ENCODE measurements around the gene LINGO1. TPM values are rescaled to one million over a fixed set of nuclear protein-coding genes. Genes with fewer than 3 reads are reported as not detected.

LINGO1 gene
- total and polyA plus RNA-seq, 2 donors (not counting 3 experiments of a cell fraction or from before 2014, with no cell fraction given): 0.15 to 0.33 TPM

- ChIA-PET CTCF (interaction anchor here (0.6 kb wide), 1 partner anchor 16 kb away, joined by 3 read pairs; no protein-coding TSS in a partner anchor), POLR2A (no interaction called here)
- intact Hi-C loops (cut with micrococcal nuclease) (no loop called here), dilution Hi-C loops (cut with MboI; ENCODE audit: extremely low pct_ligation_motif_present, low sequenced_read_pairs) (no loop called here)
- Histone ChIP-seq H3K9me3 (replicated peaks; ENCODE audit: control insufficient read depth, insufficient read depth, low read length) (no peaks in the 10 kb centered on the region), H3K4me1 (ENCODE audit: control insufficient read depth, extremely low read depth, insufficient read depth, low read length) (no peaks in the 10 kb centered on the region), H3K9me1 (replicated peaks; ENCODE audit: control insufficient read depth, extremely low read depth, insufficient read depth, low read length) (no peaks in the 10 kb centered on the region), H3K4me3 (replicated peaks in 1 of 3; ENCODE audit: insufficient read depth in 1 of 3, low read depth in 1 of 3, low read length in 3 of 3) (no peak overlapping the region), H3K36me3 (ENCODE audit: control insufficient read depth in 2 of 2, extremely low read depth in 1 of 2, insufficient read depth in 2 of 2, low read length in 2 of 2) (no peaks in the 10 kb centered on the region), H2AFZ (ENCODE audit: low read depth, low read length) (no peak overlapping the region), H3K27me3 (ENCODE audit: control insufficient read depth in 2 of 2, insufficient read depth in 2 of 2, low read length in 2 of 2) (peaks cover 0 to 2% of the 10 kb centered on the region in 2 experiments), H4K20me1 (replicated peaks; ENCODE audit: control insufficient read depth, extremely low read depth, insufficient read depth, low read length) (no peaks in the 10 kb centered on the region), H3K4me2 (ENCODE audit: insufficient read depth, low read length) (no peak overlapping the region), H3K9ac (replicated peaks; ENCODE audit: extremely low read depth, insufficient read depth, low read length) (no peak overlapping the region), H3K79me2 (ENCODE audit: control insufficient read depth, insufficient read depth, low read length) (no peaks in the 10 kb centered on the region), H3K27ac (ENCODE audit: insufficient read depth, low read depth, low read length) (no peak overlapping the region)
- no TSS peak for BruUV-seq (replicated peaks)
- DNase-seq (ENCODE audit: low read depth, low spot score) (no peak), FAIRE-seq (no peak)
- TF ChIP-seq JUN (IDR thresholded peaks at IDR 0.05; ENCODE audit: borderline replicate concordance, insufficient read depth, insufficient read length, low read depth) (no peak), FOS (IDR thresholded peaks at IDR 0.05; ENCODE audit: borderline replicate concordance, insufficient read depth, low read length) (no peak), EZH2 (IDR thresholded peaks at IDR 0.05; ENCODE audit: borderline replicate concordance, low read depth, low read length, severe bottlenecking) (no peak), GATA2 (IDR thresholded peaks at IDR 0.05; ENCODE audit: insufficient read depth, insufficient read length, low read depth, low read length) (no peak), MYC (IDR thresholded peaks at IDR 0.05; ENCODE audit: low read depth, low read length) (no peak), POLR2A (IDR thresholded peaks at IDR 0.05; ENCODE audit: low read depth, low read length) (no peak), MAX (IDR thresholded peaks at IDR 0.05; ENCODE audit: insufficient read depth, insufficient read length) (no peak), POLR2AphosphoS5 (IDR thresholded peaks at IDR 0.05; ENCODE audit: insufficient read depth, low read depth, low read length) (no peak)
These were observed 51.6 kb downstream of the LINGO1 start for GRCh38 chr15:77580996-77581682.

All from endothelial cell of umbilical vein (primary cell).